ENCODE data around the gene BLTP3B. TPM values are rescaled to one million over a fixed set of nuclear protein-coding genes. Genes with fewer than 3 reads are reported as not detected.

The BLTP3B gene
- total RNA-seq, 1 donor from 2014 or later: 11.0 TPM

DNA sequence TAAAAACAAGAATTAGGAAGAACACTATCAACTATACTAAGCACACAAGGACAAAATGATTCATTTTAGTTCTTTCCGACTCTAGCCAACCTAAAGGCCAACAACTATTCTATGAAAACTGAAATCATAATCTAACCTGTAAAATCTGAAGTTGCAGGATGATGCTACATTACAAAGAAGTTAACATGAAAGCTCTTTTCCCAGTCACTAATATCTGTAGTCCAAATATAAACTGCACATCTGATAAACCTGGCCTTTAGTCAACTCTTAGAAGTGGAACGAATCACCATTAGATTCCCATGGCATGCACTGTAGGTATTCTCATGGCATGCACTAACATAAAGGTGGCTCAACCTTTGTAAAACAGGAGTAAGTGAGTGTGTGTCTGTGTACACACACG, 41.7 kb downstream of the BLTP3B start:
- Histone ChIP-seq H3K4me3 (ENCODE audit: low read depth, low read length) (no peak overlapping the region), H3K36me3 (ENCODE audit: control insufficient read depth, insufficient read depth, low read length) (no peaks in the 10 kb centered on the region), H3K27me3 (ENCODE audit: control insufficient read depth, insufficient read depth, low read length) (no peaks in the 10 kb centered on the region)
- no peak for DNase-seq (ENCODE audit: low read depth)
- TF ChIP-seq, protein P1, sequence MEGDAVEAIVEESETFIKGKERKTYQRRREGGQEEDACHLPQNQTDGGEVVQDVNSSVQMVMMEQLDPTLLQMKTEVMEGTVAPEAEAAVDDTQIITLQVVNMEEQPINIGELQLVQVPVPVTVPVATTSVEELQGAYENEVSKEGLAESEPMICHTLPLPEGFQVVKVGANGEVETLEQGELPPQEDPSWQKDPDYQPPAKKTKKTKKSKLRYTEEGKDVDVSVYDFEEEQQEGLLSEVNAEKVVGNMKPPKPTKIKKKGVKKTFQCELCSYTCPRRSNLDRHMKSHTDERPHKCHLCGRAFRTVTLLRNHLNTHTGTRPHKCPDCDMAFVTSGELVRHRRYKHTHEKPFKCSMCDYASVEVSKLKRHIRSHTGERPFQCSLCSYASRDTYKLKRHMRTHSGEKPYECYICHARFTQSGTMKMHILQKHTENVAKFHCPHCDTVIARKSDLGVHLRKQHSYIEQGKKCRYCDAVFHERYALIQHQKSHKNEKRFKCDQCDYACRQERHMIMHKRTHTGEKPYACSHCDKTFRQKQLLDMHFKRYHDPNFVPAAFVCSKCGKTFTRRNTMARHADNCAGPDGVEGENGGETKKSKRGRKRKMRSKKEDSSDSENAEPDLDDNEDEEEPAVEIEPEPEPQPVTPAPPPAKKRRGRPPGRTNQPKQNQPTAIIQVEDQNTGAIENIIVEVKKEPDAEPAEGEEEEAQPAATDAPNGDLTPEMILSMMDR (IDR thresholded peaks at IDR 0.05; ENCODE audit: insufficient read depth, low read length, poor library complexity, severe bottlenecking): no peak

Other genes starting within 250 kb of the BLTP3B start
- gene ANKS1B, start 157.9 kb downstream of the BLTP3B start, total RNA-seq: 0.13 TPM in 1 of 2 replicates, not detected in the other
- gene ACTR6, start 57.9 kb upstream of the BLTP3B start, total RNA-seq: 25.3 and 35.7 TPM in 2 replicates
- 0.14 and 1.0 TPM in 2 replicates for gene DEPDC4, start 124.2 kb upstream of the BLTP3B start, total RNA-seq
- 39.0 and 47.5 TPM in 2 replicates for gene SCYL2, start 124.3 kb upstream of the BLTP3B start, total RNA-seq
- gene SLC17A8, start 214.2 kb upstream of the BLTP3B start, total RNA-seq: under 0.01 TPM in 1 of 2 replicates, not detected in the other

Measured in kidney epithelial cell (primary cell).